ENCODE measurements around the gene CHML.

DNA sequence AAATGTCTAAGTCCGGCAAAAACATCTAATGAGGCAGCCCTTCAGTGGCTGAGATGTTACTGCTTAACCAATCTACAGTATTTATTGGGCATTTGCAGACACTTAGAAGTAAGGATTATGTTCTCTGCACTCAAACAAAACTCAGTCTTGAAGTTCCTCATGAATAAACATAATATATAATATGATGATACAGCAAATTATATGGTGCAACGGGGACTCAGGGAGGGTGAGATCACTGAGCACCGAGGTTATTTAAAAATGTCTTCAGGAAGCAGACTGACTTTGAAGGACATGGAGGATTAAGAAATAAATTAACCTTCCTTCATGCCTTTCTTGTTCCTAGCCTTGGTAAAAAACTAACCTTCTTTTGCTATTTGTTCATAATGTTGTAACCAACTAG is 39.8 kb upstream of the CHML start:
- TF ChIP-seq HCFC1 (IDR thresholded peaks at IDR 0.05; ENCODE audit: low read length) (no peak), SP1 (IDR thresholded peaks at IDR 0.05; ENCODE audit: low read depth, low read length) (no peak), CEBPB (IDR thresholded peaks at IDR 0.05; ENCODE audit: borderline replicate concordance in 1 of 2, low read depth in 2 of 2, low read length in 2 of 2) (no peak), JUND (IDR thresholded peaks at IDR 0.05; ENCODE audit: low read depth, low read length) (no peak), HDAC6 (IDR thresholded peaks at IDR 0.05; ENCODE audit: unreplicated experiment) (no peak), NFYB (IDR thresholded peaks at IDR 0.05; ENCODE audit: insufficient read depth, low read depth, low read length) (no peak)
- TF ChIP-seq, protein P1, sequence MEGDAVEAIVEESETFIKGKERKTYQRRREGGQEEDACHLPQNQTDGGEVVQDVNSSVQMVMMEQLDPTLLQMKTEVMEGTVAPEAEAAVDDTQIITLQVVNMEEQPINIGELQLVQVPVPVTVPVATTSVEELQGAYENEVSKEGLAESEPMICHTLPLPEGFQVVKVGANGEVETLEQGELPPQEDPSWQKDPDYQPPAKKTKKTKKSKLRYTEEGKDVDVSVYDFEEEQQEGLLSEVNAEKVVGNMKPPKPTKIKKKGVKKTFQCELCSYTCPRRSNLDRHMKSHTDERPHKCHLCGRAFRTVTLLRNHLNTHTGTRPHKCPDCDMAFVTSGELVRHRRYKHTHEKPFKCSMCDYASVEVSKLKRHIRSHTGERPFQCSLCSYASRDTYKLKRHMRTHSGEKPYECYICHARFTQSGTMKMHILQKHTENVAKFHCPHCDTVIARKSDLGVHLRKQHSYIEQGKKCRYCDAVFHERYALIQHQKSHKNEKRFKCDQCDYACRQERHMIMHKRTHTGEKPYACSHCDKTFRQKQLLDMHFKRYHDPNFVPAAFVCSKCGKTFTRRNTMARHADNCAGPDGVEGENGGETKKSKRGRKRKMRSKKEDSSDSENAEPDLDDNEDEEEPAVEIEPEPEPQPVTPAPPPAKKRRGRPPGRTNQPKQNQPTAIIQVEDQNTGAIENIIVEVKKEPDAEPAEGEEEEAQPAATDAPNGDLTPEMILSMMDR (IDR thresholded peaks at IDR 0.05 in 2 of 3, conservative IDR thresholded peaks at IDR 0.05 in 1 of 3; ENCODE audit: control insufficient read depth in 2 of 3, extremely low read depth in 1 of 3, insufficient read depth in 1 of 3, low read depth in 3 of 3, low read length in 3 of 3) = no peak

All from GM12878 (cell line).